HepG2 (cell line): ENCODE measurements around the gene PRR36. TPM values are rescaled to one million over a fixed set of nuclear protein-coding genes. Genes with fewer than 3 reads are reported as not detected.

Experiments
- DR1 ChIP-seq: sonication (generic); formaldehyde crosslinking; IDR thresholded peaks from 2 replicates; pipeline ENCODE4 v1.8.0; 2021; ENCODE audit warnings: mild to moderate bottlenecking, missing genetic modification reagents, inconsistent platforms
- MATR3 ChIP-seq: sonication (generic); formaldehyde crosslinking; IDR thresholded peaks from 2 replicates; pipeline ENCODE4 v1.4.0; 2020; ENCODE audit warnings: missing genetic modification reagents
- MIXL1 ChIP-seq: IDR thresholded peaks from 2 replicates; pipeline ENCODE4 v1.6.1; 2016
- NFATC3 ChIP-seq: sonication (generic); formaldehyde crosslinking; IDR thresholded peaks from 2 replicates; pipeline ENCODE4 v1.5.1; 2020; ENCODE audit warnings: mild to moderate bottlenecking, missing genetic modification reagents
- NR2C2 ChIP-seq: sonication (generic); formaldehyde crosslinking; IDR thresholded peaks from 2 replicates; pipeline ENCODE4 v1.4.0; 2020; ENCODE audit warnings: missing genetic modification reagents, mild to moderate bottlenecking, moderate library complexity, borderline replicate concordance
- POLR2G ChIP-seq: fragments of 200-400 bp; formaldehyde crosslinking; IDR thresholded peaks from 2 replicates; pipeline ENCODE4 v1.6.1; 2018; ENCODE audit warnings: mild to moderate bottlenecking, low read depth, low read length, moderate library complexity
- RFX3 ChIP-seq: IDR thresholded peaks from 2 replicates; pipeline ENCODE4 v1.6.1; 2016; ENCODE audit warnings: missing biosample characterization, missing genetic modification reagents
- RFX5 ChIP-seq: IDR thresholded peaks from 2 replicates; pipeline ENCODE4 v1.6.1; 2011; ENCODE audit warnings: low read depth, low read length, improper control_type of control experiment
- SMYD3 ChIP-seq: sonication (generic); formaldehyde crosslinking; IDR thresholded peaks from 2 replicates; pipeline ENCODE4 v1.8.1; 2023; ENCODE audit warnings: mild to moderate bottlenecking, missing genetic modification reagents
- SP5 ChIP-seq: IDR thresholded peaks from 2 replicates; pipeline ENCODE4 v1.6.1; 2016; ENCODE audit warnings: low read depth, borderline replicate concordance
- SRY ChIP-seq: sonication (generic); formaldehyde crosslinking; IDR thresholded peaks from 2 replicates; pipeline ENCODE4 v1.8.0; 2022; ENCODE audit warnings: mild to moderate bottlenecking, missing genetic modification reagents
- TRIM24 ChIP-seq: sonication (generic); formaldehyde crosslinking; IDR thresholded peaks from 2 replicates; pipeline ENCODE4 v1.8.0; 2022; ENCODE audit warnings: mild to moderate bottlenecking, missing genetic modification reagents
- ZNF232 ChIP-seq: sonication (generic); formaldehyde crosslinking; IDR thresholded peaks from 2 replicates; pipeline ENCODE4 v1.4.0; 2020; ENCODE audit warnings: missing genetic modification reagents, borderline replicate concordance
- ZNF891 ChIP-seq: sonication (generic); formaldehyde crosslinking; IDR thresholded peaks from 2 replicates; pipeline ENCODE4 v1.5.0; 2020; ENCODE audit warnings: mild to moderate bottlenecking, missing genetic modification reagents
- polyA plus RNA-seq, 8 experiments: library from polyadenylated mRNA; depleted of rRNA in 3 of 8; stranded (reverse) in 7 of 8; unstranded in 1 of 8; fragments of >200 nt; fragmentation: Illumina TruSeq in 4 of 8; extraction: Trizol in 4 of 8; gene quantifications; 2 replicates each; pipeline versions ENCODE4 v1.2.1 to v1.2.3, GENCODE V29; 2011 to 2016; ENCODE audit warnings: low read depth in 4 of 8, missing spikeins in 1 of 8, mixed read lengths in 1 of 8; ENCODE audit not compliant: insufficient read depth in 1 of 8
- total RNA-seq, 5 experiments: library from RNA; depleted of rRNA; stranded (reverse); fragments of >200 nt; fragmentation: Illumina TruSeq; extraction: Trizol; gene quantifications; 2 replicates each; pipeline ENCODE4 v1.2.3, GENCODE V29; 2016; ENCODE audit warnings: low read depth in 1 of 5
- TF ChIP-seq, protein P1 (sequence below): sonication (generic); formaldehyde crosslinking; conservative IDR thresholded peaks from 2 replicates; pipeline ENCODE4 v1.8.1; 2023; ENCODE audit warnings: missing genetic modification reagents
- TF ChIP-seq, protein P2 (sequence below): sonication (generic); formaldehyde crosslinking; IDR thresholded peaks from 2 replicates; pipeline ENCODE4 v1.9.0; 2022; ENCODE audit warnings: low read depth, missing genetic modification reagents
- TF ChIP-seq, protein P3 (sequence below): sonication (generic); formaldehyde crosslinking; IDR thresholded peaks from 2 replicates; pipeline ENCODE4 v1.5.1; 2020; ENCODE audit warnings: mild to moderate bottlenecking, moderate library complexity, missing genetic modification reagents
- TF ChIP-seq, protein P4 (sequence below): sonication (generic); formaldehyde crosslinking; IDR thresholded peaks from 2 replicates; pipeline ENCODE4 v1.5.0; 2020; ENCODE audit warnings: missing genetic modification reagents
- TF ChIP-seq, protein P5 (sequence below): fragments of 450-650 bp; IDR thresholded peaks from 2 replicates; pipeline ENCODE4 v1.6.1; 2017; ENCODE audit warnings: mild to moderate bottlenecking

Gene PRR36
- total and polyA plus RNA-seq, 2 of the 13 experiments (the other 11 are each of a cell fraction or from before 2014, with no cell fraction given): 0.07 to 0.17 TPM

DNA sequence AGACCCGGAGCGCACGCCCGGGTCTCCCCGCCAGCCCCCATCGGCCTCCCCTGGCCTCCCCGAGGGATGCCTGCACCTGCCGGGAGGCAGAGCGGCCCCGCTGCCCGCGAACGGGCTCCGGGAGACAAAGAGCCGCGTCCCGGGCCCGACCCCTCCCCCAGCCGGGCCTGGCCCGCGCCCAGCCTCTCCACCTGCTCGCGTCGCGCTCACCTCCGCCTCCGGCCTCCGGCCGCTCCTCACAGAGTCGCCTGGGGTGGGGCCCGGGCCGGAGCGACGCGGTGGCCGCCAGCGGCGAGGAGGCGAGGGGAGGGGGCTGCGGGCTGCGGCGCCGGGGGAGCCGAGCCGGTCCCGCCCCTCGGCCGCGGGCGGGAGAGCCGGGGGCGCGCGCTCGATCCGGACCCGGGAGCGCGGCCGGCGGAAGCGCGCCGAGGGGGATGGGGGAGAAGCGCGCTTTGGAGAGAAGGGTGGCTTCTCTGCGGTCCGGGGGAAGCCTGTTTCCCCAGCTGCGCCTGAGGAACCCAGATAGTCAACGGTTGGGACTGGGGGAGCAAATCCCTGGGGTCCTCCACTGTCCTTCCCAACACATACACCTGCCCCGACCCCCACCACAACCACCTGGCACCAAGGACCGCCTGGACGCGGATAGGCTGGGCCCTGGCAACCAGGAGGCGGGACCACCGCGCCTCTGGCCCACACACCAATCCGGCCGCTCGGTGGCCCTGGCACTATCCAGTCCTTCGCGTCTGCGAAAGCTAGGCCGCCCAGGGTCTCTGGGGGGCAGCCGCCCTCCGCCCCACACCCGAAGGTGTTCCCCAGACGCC lies at the start of gene PRR36 (continued):
- TF ChIP-seq, protein P1, sequence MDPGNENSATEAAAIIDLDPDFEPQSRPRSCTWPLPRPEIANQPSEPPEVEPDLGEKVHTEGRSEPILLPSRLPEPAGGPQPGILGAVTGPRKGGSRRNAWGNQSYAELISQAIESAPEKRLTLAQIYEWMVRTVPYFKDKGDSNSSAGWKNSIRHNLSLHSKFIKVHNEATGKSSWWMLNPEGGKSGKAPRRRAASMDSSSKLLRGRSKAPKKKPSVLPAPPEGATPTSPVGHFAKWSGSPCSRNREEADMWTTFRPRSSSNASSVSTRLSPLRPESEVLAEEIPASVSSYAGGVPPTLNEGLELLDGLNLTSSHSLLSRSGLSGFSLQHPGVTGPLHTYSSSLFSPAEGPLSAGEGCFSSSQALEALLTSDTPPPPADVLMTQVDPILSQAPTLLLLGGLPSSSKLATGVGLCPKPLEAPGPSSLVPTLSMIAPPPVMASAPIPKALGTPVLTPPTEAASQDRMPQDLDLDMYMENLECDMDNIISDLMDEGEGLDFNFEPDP (CRISPR knock-in tag): no peak
- TF ChIP-seq, protein P2, sequence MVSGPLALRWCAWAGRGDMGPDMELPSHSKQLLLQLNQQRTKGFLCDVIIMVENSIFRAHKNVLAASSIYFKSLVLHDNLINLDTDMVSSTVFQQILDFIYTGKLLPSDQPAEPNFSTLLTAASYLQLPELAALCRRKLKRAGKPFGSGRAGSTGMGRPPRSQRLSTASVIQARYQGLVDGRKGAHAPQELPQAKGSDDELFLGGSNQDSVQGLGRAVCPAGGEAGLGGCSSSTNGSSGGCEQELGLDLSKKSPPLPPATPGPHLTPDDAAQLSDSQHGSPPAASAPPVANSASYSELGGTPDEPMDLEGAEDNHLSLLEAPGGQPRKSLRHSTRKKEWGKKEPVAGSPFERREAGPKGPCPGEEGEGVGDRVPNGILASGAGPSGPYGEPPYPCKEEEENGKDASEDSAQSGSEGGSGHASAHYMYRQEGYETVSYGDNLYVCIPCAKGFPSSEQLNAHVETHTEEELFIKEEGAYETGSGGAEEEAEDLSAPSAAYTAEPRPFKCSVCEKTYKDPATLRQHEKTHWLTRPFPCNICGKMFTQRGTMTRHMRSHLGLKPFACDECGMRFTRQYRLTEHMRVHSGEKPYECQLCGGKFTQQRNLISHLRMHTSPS: no peak
- TF ChIP-seq, protein P3, sequence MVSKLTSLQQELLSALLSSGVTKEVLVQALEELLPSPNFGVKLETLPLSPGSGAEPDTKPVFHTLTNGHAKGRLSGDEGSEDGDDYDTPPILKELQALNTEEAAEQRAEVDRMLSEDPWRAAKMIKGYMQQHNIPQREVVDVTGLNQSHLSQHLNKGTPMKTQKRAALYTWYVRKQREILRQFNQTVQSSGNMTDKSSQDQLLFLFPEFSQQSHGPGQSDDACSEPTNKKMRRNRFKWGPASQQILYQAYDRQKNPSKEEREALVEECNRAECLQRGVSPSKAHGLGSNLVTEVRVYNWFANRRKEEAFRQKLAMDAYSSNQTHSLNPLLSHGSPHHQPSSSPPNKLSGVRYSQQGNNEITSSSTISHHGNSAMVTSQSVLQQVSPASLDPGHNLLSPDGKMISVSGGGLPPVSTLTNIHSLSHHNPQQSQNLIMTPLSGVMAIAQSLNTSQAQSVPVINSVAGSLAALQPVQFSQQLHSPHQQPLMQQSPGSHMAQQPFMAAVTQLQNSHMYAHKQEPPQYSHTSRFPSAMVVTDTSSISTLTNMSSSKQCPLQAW (CRISPR knock-in tag): no peak
- TF ChIP-seq, protein P4, sequence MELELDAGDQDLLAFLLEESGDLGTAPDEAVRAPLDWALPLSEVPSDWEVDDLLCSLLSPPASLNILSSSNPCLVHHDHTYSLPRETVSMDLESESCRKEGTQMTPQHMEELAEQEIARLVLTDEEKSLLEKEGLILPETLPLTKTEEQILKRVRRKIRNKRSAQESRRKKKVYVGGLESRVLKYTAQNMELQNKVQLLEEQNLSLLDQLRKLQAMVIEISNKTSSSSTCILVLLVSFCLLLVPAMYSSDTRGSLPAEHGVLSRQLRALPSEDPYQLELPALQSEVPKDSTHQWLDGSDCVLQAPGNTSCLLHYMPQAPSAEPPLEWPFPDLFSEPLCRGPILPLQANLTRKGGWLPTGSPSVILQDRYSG: no peak
- TF ChIP-seq ZNF232 (CRISPR knock-in tag): no peak; the same call in 1 of the 2 replicates
- TF ChIP-seq NR2C2: no peak
- no peak for TF ChIP-seq SMYD3 (CRISPR knock-in tag)
- TF ChIP-seq POLR2G: no peak
- TF ChIP-seq SRY: no peak; the same call in 1 of the 2 replicates
- no peak for TF ChIP-seq DR1 (CRISPR knock-in tag)
- TF ChIP-seq MIXL1 (CRISPR knock-in tag): no peak
- TF ChIP-seq, protein P5, sequence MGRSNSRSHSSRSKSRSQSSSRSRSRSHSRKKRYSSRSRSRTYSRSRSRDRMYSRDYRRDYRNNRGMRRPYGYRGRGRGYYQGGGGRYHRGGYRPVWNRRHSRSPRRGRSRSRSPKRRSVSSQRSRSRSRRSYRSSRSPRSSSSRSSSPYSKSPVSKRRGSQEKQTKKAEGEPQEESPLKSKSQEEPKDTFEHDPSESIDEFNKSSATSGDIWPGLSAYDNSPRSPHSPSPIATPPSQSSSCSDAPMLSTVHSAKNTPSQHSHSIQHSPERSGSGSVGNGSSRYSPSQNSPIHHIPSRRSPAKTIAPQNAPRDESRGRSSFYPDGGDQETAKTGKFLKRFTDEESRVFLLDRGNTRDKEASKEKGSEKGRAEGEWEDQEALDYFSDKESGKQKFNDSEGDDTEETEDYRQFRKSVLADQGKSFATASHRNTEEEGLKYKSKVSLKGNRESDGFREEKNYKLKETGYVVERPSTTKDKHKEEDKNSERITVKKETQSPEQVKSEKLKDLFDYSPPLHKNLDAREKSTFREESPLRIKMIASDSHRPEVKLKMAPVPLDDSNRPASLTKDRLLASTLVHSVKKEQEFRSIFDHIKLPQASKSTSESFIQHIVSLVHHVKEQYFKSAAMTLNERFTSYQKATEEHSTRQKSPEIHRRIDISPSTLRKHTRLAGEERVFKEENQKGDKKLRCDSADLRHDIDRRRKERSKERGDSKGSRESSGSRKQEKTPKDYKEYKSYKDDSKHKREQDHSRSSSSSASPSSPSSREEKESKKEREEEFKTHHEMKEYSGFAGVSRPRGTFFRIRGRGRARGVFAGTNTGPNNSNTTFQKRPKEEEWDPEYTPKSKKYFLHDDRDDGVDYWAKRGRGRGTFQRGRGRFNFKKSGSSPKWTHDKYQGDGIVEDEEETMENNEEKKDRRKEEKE: no peak
- TF ChIP-seq TRIM24 (CRISPR knock-in tag): no peak
- no peak for TF ChIP-seq MATR3 (CRISPR knock-in tag)
- TF ChIP-seq RFX5: no peak
- TF ChIP-seq SP5 (CRISPR knock-in tag): no peak
- TF ChIP-seq ZNF891 (CRISPR knock-in tag): no peak
- TF ChIP-seq NFATC3 (CRISPR knock-in tag): no peak
- TF ChIP-seq RFX3 (CRISPR knock-in tag): peak; percentile 79
